A549 (cell line): Measurements from ENCODE around the gene MSH2. TPM values are rescaled to one million over a fixed set of nuclear protein-coding genes. Genes with fewer than 3 reads are reported as not detected.

Experiments used
- ATAC-seq, 2 experiments: fragments of 200-7000 bp in 1 of 2; fragments of >200 bp in 1 of 2; cut with Nextera tagmentation in 1 of 2; cut with Tn5 transposase in 1 of 2; 3 replicates each; pipeline versions ENCODE4 v1.8.0 to v1.9.1; 2018 to 2020; ENCODE audit warnings: mild to moderate bottlenecking in 1 of 2, moderate library complexity in 1 of 2
- CTCF ChIA-PET: fragments of 300-600 bp; sonication (Branson Sonifier 250); formaldehyde crosslinking; extraction: SDS; loops from one replicate; lab custom pipeline; 2021; ENCODE audit warnings: antibody characterized with exemption, inconsistent platforms; lab: Yijun Ruan, JAX
- POLR2A ChIA-PET: fragments of 350-600 bp; formaldehyde crosslinking; extraction: SDS; loops from one replicate; lab custom pipeline; 2021; ENCODE audit warnings: antibody characterized with exemption, inconsistent platforms; lab: Yijun Ruan, JAX
- DNase-seq, 2 experiments: peaks; one replicate each; pipeline versions ENCODE4 v3.0.0 to v3.0.0-alpha.2; 2011 to 2016; ENCODE audit warnings: low read depth in 1 of 2, low spot score in 1 of 2
- FAIRE-seq: peaks from 2 replicates; lab custom pipeline; 2011; peaks lifted over from hg19 to GRCh38; lab: Jason Lieb, UNC
- H3K27ac ChIP-seq, 2 experiments: fragments of >200 bp; sonication (Bioruptor Twin); formaldehyde crosslinking; 3 replicates each; pipeline ENCODE4 v1.5.1; 2016 to 2017
- H3K4me1 ChIP-seq: fragments of >200 bp; sonication (Bioruptor Twin); formaldehyde crosslinking; 3 replicates; pipeline ENCODE4 v1.6.1; 2016
- H3K4me2 ChIP-seq: fragments of >200 bp; sonication (Bioruptor Twin); formaldehyde crosslinking; 3 replicates; pipeline ENCODE4 v1.6.1; 2016
- H3K4me3 ChIP-seq: fragments of >200 bp; sonication (Bioruptor Twin); formaldehyde crosslinking; 3 replicates; pipeline ENCODE4 v1.5.1; 2016
- H3K9me3 ChIP-seq: fragments of >200 bp; sonication (Bioruptor Twin); formaldehyde crosslinking; 3 replicates; pipeline ENCODE4 v1.6.1; 2016
- BCL3 ChIP-seq: fragments of >200 bp; sonication (Bioruptor Twin); formaldehyde crosslinking; IDR thresholded peaks from 3 replicates; pipeline ENCODE4 v1.6.1; 2016
- CBX8 ChIP-seq: fragments of 200-600 bp; sonication (generic); IDR thresholded peaks from 2 replicates; pipeline ENCODE4 v1.6.1; 2016
- CHD2 ChIP-seq: fragments of 150-350 bp; IDR thresholded peaks from 2 replicates; pipeline ENCODE4 v1.6.1; 2014; ENCODE audit warnings: low read length; ENCODE audit not compliant: partially characterized antibody
- E2F6 ChIP-seq: IDR thresholded peaks from 2 replicates; pipeline ENCODE4 v1.6.1; 2012; ENCODE audit warnings: low read depth, borderline replicate concordance
- EHMT2 ChIP-seq: fragments of 200-600 bp; sonication (generic); IDR thresholded peaks from 2 replicates; pipeline ENCODE4 v1.6.1; 2016; ENCODE audit warnings: antibody characterized with exemption, low read depth, mild to moderate bottlenecking, moderate library complexity
- ELK1 ChIP-seq: fragments of 150-350 bp; IDR thresholded peaks from 2 replicates; pipeline ENCODE4 v1.6.1; 2014; ENCODE audit warnings: low read depth, mild to moderate bottlenecking, low read length
- FOSL2 ChIP-seq, 2 experiments: fragments of 450-650 bp in 1 of 2; fragments of >200 bp in 1 of 2; sonication (Bioruptor Twin) in 1 of 2; formaldehyde crosslinking; IDR thresholded peaks; 2 replicates each; pipeline versions ENCODE4 v1.5.0 to v1.6.1; 2016 to 2020; ENCODE audit warnings: mild to moderate bottlenecking in 1 of 2, moderate library complexity in 1 of 2
- HDAC2 ChIP-seq: fragments of 200-600 bp; sonication (generic); IDR thresholded peaks from 2 replicates; pipeline ENCODE4 v1.6.1; 2016
- HMGXB4 ChIP-seq: fragments of 250-450 bp; sonication (Bioruptor Pico); IDR thresholded peaks from 2 replicates; pipeline ENCODE4 v1.5.0; 2021; ENCODE audit warnings: mild to moderate bottlenecking, moderate library complexity, borderline replicate concordance
- HOXB13 ChIP-seq: fragments of 250-450 bp; sonication (Bioruptor Pico); IDR thresholded peaks from 2 replicates; pipeline ENCODE4 v1.5.0; 2020; ENCODE audit warnings: low read depth, mild to moderate bottlenecking, moderate library complexity
- HOXB5 ChIP-seq: fragments of 250-450 bp; sonication (Bioruptor Pico); IDR thresholded peaks from 2 replicates; pipeline ENCODE4 v1.5.0; 2020; ENCODE audit warnings: mild to moderate bottlenecking, moderate library complexity
- JUN ChIP-seq, 2 experiments: fragments of >200 bp; sonication (Bioruptor Twin); formaldehyde crosslinking; IDR thresholded peaks; 2 replicates in 1 of 2; 3 replicates in 1 of 2; pipeline ENCODE4 v1.6.1; 2016 to 2017
- MAZ ChIP-seq: fragments of 150-350 bp; IDR thresholded peaks from 2 replicates; pipeline ENCODE4 v1.6.1; 2014; ENCODE audit warnings: antibody characterized with exemption, low read depth, low read length, borderline replicate concordance
- MYC ChIP-seq: IDR thresholded peaks from 2 replicates; pipeline ENCODE4 v1.6.1; 2012; ENCODE audit warnings: mild to moderate bottlenecking, inconsistent platforms, low read length, improper control_type of control experiment, borderline replicate concordance
- NPAS2 ChIP-seq: fragments of 250-450 bp; sonication (Bioruptor Pico); IDR thresholded peaks from 2 replicates; pipeline ENCODE4 v1.8.0; 2022; ENCODE audit warnings: mild to moderate bottlenecking, moderate library complexity, borderline replicate concordance
- NR3C1 ChIP-seq: fragments of >200 bp; sonication (Bioruptor Twin); formaldehyde crosslinking; IDR thresholded peaks from 3 replicates; pipeline ENCODE4 v1.6.1; 2017
- POLR2A ChIP-seq: IDR thresholded peaks from 2 replicates; pipeline ENCODE4 v1.6.1; 2012; ENCODE audit warnings: mild to moderate bottlenecking, low read length
- POLR2AphosphoS2 ChIP-seq: conservative IDR thresholded peaks from 2 replicates; pipeline ENCODE4 v1.6.1; 2012; ENCODE audit warnings: low read length, improper control_type of control experiment, inconsistent platforms
- RARB ChIP-seq: fragments of 250-450 bp; sonication (Bioruptor Pico); IDR thresholded peaks from 2 replicates; pipeline ENCODE4 v1.8.0; 2021; ENCODE audit warnings: mild to moderate bottlenecking, moderate library complexity
- RNF2 ChIP-seq: fragments of 200-600 bp; sonication (generic); IDR thresholded peaks from 2 replicates; pipeline ENCODE4 v1.6.1; 2016; ENCODE audit warnings: low read depth, mild to moderate bottlenecking, antibody characterized with exemption, moderate library complexity, borderline replicate concordance
- SMC3 ChIP-seq: fragments of >200 bp; sonication (Bioruptor Twin); formaldehyde crosslinking; IDR thresholded peaks from 3 replicates; pipeline ENCODE4 v1.6.1; 2018; ENCODE audit warnings: inconsistent platforms
- SREBF2 ChIP-seq: fragments of 450-650 bp; IDR thresholded peaks from 2 replicates; pipeline ENCODE4 v1.6.1; 2014; ENCODE audit warnings: mild to moderate bottlenecking, moderate library complexity
- USF2 ChIP-seq: fragments of 450-650 bp; IDR thresholded peaks from 2 replicates; pipeline ENCODE4 v1.6.1; 2014; ENCODE audit warnings: antibody characterized with exemption
- ZNF302 ChIP-seq: fragments of 250-450 bp; sonication (Bioruptor Pico); IDR thresholded peaks from 2 replicates; pipeline ENCODE4 v1.9.0; 2021; ENCODE audit warnings: inconsistent platforms, mild to moderate bottlenecking, moderate library complexity
- ZSCAN20 ChIP-seq: fragments of 250-450 bp; sonication (Bioruptor Pico); IDR thresholded peaks from 2 replicates; pipeline ENCODE4 v1.8.0; 2022; ENCODE audit warnings: mild to moderate bottlenecking, moderate library complexity
- WGBS: methylation state at CpG from one replicate; pipeline ENCODE4 v1.1.6; 2017; ENCODE audit errors: missing lambda C conversion rate; 5-methylcytosine and 5-hydroxymethylcytosine counted together
- polyA plus RNA-seq, 4 experiments: library from polyadenylated mRNA; depleted of rRNA in 3 of 4; stranded (reverse); fragments of >200 nt; fragmentation: RNase III in 1 of 4; extraction: RNeasy Plus Mini Kit Qiagen cat#74134 plus additional on column Dnase treatment in 1 of 4; gene quantifications; 2 replicates in 3 of 4; 3 replicates in 1 of 4; pipeline ENCODE4 v1.2.3, GENCODE V29; 2011 to 2017

Gene MSH2
- polyA plus RNA-seq, 2 of the 4 experiments (the other 2 are of a cell fraction) = 52.8 to 59.0 TPM

GRCh38 chr2:47509250-47509649 is 106.3 kb downstream of the MSH2 start:
- DNase-seq (no peak), ATAC-seq (no peak)
- H3K9me3 ChIP-seq = peaks cover 14% of the 10 kb centered on the region; the same call in 2 of the 3 replicates
- TF ChIP-seq HOXB5 (CRISPR knock-in tag) (no peak), CBX8 (no peak), CHD2 (no peak), NPAS2 (CRISPR knock-in tag) (no peak), ZNF302 (CRISPR knock-in tag) (no peak), JUN (IDR thresholded peaks at IDR 0.05) (no peak), HDAC2 (no peak), SMC3 (no peak), HOXB13 (CRISPR knock-in tag) (no peak), ELK1 (no peak), MAZ (no peak), RNF2 (no peak), USF2 (no peak), ZSCAN20 (CRISPR knock-in tag) (no peak), MYC (no peak), BCL3 (no peak), E2F6 (no peak), SREBF2 (no peak)
- TF ChIP-seq, all 56 proteins: peak for 0
- POLR2A ChIA-PET = no interaction called here
- no peak overlapping the region for H3K4me2 ChIP-seq
- CTCF ChIA-PET = interaction anchor here (0.7 to 1.6 kb wide), 4 partner anchors 9 to 258 kb away, joined by 3 to 5 read pairs (median 4); no protein-coding TSS in a partner anchor
- no peak overlapping the region for H3K27ac ChIP-seq
- H3K4me1 ChIP-seq = no peaks in the 10 kb centered on the region
- WGBS = 11% methylated on average over 4 of the region's 4 CpGs
- no peak overlapping the region for H3K4me3 ChIP-seq
- no peak for FAIRE-seq

GRCh38 chr2:47509821-47510385 is 106.9 kb downstream of the MSH2 start:
- no peak for FAIRE-seq
- Histone ChIP-seq H3K9me3 (peaks cover 13% of the 10 kb centered on the region; the same call in 2 of the 3 replicates), H3K4me2 (no peak overlapping the region), H3K4me1 (no peaks in the 10 kb centered on the region), H3K4me3 (no peak overlapping the region), H3K27ac (no peak overlapping the region)
- no peak for TF ChIP-seq EHMT2
- TF ChIP-seq FOSL2 (IDR thresholded peaks at IDR 0.05) = no peak
- no peak for TF ChIP-seq FOSL2 (CRISPR knock-in tag; IDR thresholded peaks at IDR 0.05)
- no peak for TF ChIP-seq RARB
- no peak for TF ChIP-seq POLR2A
- TF ChIP-seq NR3C1 = no peak
- TF ChIP-seq POLR2AphosphoS2 = no peak
- TF ChIP-seq NPAS2 (CRISPR knock-in tag) = no peak
- no peak for TF ChIP-seq USF2
- no peak for TF ChIP-seq HMGXB4 (CRISPR knock-in tag)
- POLR2A ChIA-PET = no interaction called here
- ATAC-seq = no peak
- WGBS = 74% methylated on average over 6 of the region's 6 CpGs
- DNase-seq = no peak
- CTCF ChIA-PET = interaction anchor here (0.7 to 1.6 kb wide), 6 partner anchors 8 to 258 kb away, joined by 3 to 5 read pairs (median 4); no protein-coding TSS in a partner anchor
